SK-N-SH treated with all-trans-retinoic acid at 6 μM for 48 hours (cell line): ENCODE measurements around the gene VEGFB.
"Not testable (repeated sequence)": the region's sequence is repeated elsewhere in the genome, so short reads cannot be mapped to it uniquely, and the experiment has no call there.

Experiments used
- BACH2 ChIP-seq: fragments of 250-450 bp; sonication (Bioruptor Pico); IDR thresholded peaks from 2 replicates; pipeline ENCODE4 v1.9.0; 2021; ENCODE audit warnings: mild to moderate bottlenecking, borderline replicate concordance
- CREB5 ChIP-seq: fragments of 250-450 bp; sonication (Bioruptor Pico); IDR thresholded peaks from 2 replicates; pipeline ENCODE4 v1.5.1; 2020; ENCODE audit warnings: low read depth, mild to moderate bottlenecking, moderate library complexity
- ESRRG ChIP-seq: fragments of 250-450 bp; sonication (Bioruptor Pico); IDR thresholded peaks from 2 replicates; pipeline ENCODE4 v1.6.1; 2021; ENCODE audit warnings: mild to moderate bottlenecking
- PATZ1 ChIP-seq: fragments of 250-450 bp; sonication (Bioruptor Pico); IDR thresholded peaks from 2 replicates; pipeline ENCODE4 v1.8.0; 2020; ENCODE audit warnings: mild to moderate bottlenecking, moderate library complexity, borderline replicate concordance
- RARB ChIP-seq: fragments of 250-450 bp; sonication (Bioruptor Pico); IDR thresholded peaks from 2 replicates; pipeline ENCODE4 v1.8.0; 2021; ENCODE audit warnings: mild to moderate bottlenecking, moderate library complexity
- TCF4 ChIP-seq: fragments of 250-450 bp; sonication (Bioruptor Pico); IDR thresholded peaks from 2 replicates; pipeline ENCODE4 v1.8.0; 2021; ENCODE audit warnings: mild to moderate bottlenecking, moderate library complexity, borderline replicate concordance
- TSHZ2 ChIP-seq: fragments of 250-450 bp; sonication (Bioruptor Pico); IDR thresholded peaks from 2 replicates; pipeline ENCODE4 v1.5.0; 2020; ENCODE audit warnings: mild to moderate bottlenecking, moderate library complexity
- ZFP3 ChIP-seq: fragments of 250-450 bp; sonication (Bioruptor Pico); IDR thresholded peaks from 2 replicates; pipeline ENCODE4 v1.5.0; 2020; ENCODE audit warnings: mild to moderate bottlenecking, moderate library complexity
- ZFP30 ChIP-seq: fragments of 450-650 bp; formaldehyde crosslinking; IDR thresholded peaks from 2 replicates; pipeline ENCODE4 v1.5.0; 2022; ENCODE audit warnings: mild to moderate bottlenecking, moderate library complexity

- TF ChIP-seq BACH2 (CRISPR knock-in tag); CREB5; ESRRG (CRISPR knock-in tag); TCF4 (CRISPR knock-in tag); PATZ1 (CRISPR knock-in tag); ZFP3 (CRISPR knock-in tag); RARB (CRISPR knock-in tag); ZFP30 (CRISPR knock-in tag); TSHZ2 (CRISPR knock-in tag): not testable (repeated sequence)
These were observed 12.2 kb downstream of the VEGFB start for GRCh38 chr11:64246621-64246870.
